Endothelial cell of umbilical vein (primary cell): ENCODE data around the gene CXCL14. TPM values are rescaled to one million over a fixed set of nuclear protein-coding genes. Genes with fewer than 3 reads are reported as not detected.

Experiments
- BruUV-seq: library from RNA; stranded (reverse); fragments of 400-500 nt; replicated peaks from 2 replicates; lab custom pipeline; 2021; lab: Mats Ljungman, UMichigan
- CTCF ChIA-PET: fragments of 300-600, 350-600 bp; sonication (Branson Sonifier 250); formaldehyde crosslinking; loops from one replicate; lab custom pipeline; 2021; ENCODE audit warnings: antibody characterized with exemption, inconsistent platforms; lab: Charles Lee
- POLR2A ChIA-PET: fragments of 300-600, 350-600 bp; sonication (Branson Sonifier 250); formaldehyde crosslinking; loops from one replicate; lab custom pipeline; 2021; ENCODE audit warnings: antibody characterized with exemption, inconsistent platforms; lab: Charles Lee
- DNase-seq: peaks from one replicate; pipeline ENCODE4 v3.0.0-alpha.2; 2011; ENCODE audit warnings: low read depth, low spot score
- FAIRE-seq: peaks from 2 replicates; lab custom pipeline; 2011; peaks lifted over from hg19 to GRCh38; lab: Jason Lieb, UNC
- H2AFZ ChIP-seq: 2 replicates; pipeline ENCODE4 v1.6.0; 2012; ENCODE audit warnings: low read depth, low read length, control low read depth, inconsistent platforms
- H3K27ac ChIP-seq: 2 replicates; pipeline ENCODE4 v1.5.1; 2011; ENCODE audit warnings: low read depth, mild to moderate bottlenecking, control low read depth, low read length, moderate library complexity; ENCODE audit not compliant: insufficient read depth
- H3K27me3 ChIP-seq, 2 experiments: 2 replicates each; pipeline versions ENCODE4 v1.6.0 to v1.6.1; 2011; ENCODE audit warnings: low read length in 2 of 2, mixed read lengths in 1 of 2; ENCODE audit not compliant: control insufficient read depth in 2 of 2, insufficient read depth in 2 of 2
- H3K36me3 ChIP-seq, 2 experiments: 2 replicates in 1 of 2; 3 replicates in 1 of 2; pipeline ENCODE4 v1.5.1; 2011; ENCODE audit warnings: low read length in 2 of 2, mild to moderate bottlenecking in 1 of 2, moderate library complexity in 1 of 2; ENCODE audit not compliant: control insufficient read depth in 2 of 2, insufficient read depth in 2 of 2; ENCODE audit errors: extremely low read depth in 1 of 2
- H3K4me1 ChIP-seq: 3 replicates; pipeline ENCODE4 v1.5.1; 2011; ENCODE audit warnings: mild to moderate bottlenecking, low read length; ENCODE audit not compliant: control insufficient read depth, insufficient read depth; ENCODE audit errors: extremely low read depth
- H3K4me2 ChIP-seq: 2 replicates; pipeline ENCODE4 v1.6.1; 2011; ENCODE audit warnings: low read length, control low read depth, mixed read lengths; ENCODE audit not compliant: insufficient read depth
- H3K4me3 ChIP-seq, 3 experiments: fragments of 200-600 bp in 1 of 3; sonication (generic), shearing (Covaris generic) in 1 of 3; replicated peaks in 1 of 3; 2 replicates each; pipeline ENCODE4 v1.5.1; 2011 to 2016; ENCODE audit warnings: control low read depth in 3 of 3, low read length in 3 of 3, mild to moderate bottlenecking in 2 of 3, inconsistent platforms in 1 of 3, low read depth in 1 of 3, moderate library complexity in 1 of 3; ENCODE audit not compliant: insufficient read depth in 1 of 3
- H3K79me2 ChIP-seq: 2 replicates; pipeline ENCODE4 v1.6.0; 2012; ENCODE audit warnings: low read length, inconsistent platforms; ENCODE audit not compliant: control insufficient read depth, insufficient read depth
- H3K9ac ChIP-seq: replicated peaks from 2 replicates; pipeline ENCODE3; 2011; ENCODE audit warnings: low read length, control low read depth; ENCODE audit not compliant: insufficient read depth; ENCODE audit errors: extremely low read depth
- H3K9me1 ChIP-seq: replicated peaks from 3 replicates; pipeline ENCODE4 v1.6.0; 2011; ENCODE audit warnings: mild to moderate bottlenecking, low read length; ENCODE audit not compliant: control insufficient read depth, insufficient read depth; ENCODE audit errors: extremely low read depth
- H3K9me3 ChIP-seq: replicated peaks from 2 replicates; pipeline ENCODE4 v1.5.1; 2012; ENCODE audit warnings: low read length, inconsistent platforms; ENCODE audit not compliant: control insufficient read depth, insufficient read depth
- H4K20me1 ChIP-seq: replicated peaks from 2 replicates; pipeline ENCODE3; 2011; ENCODE audit warnings: mild to moderate bottlenecking, low read length; ENCODE audit not compliant: control insufficient read depth, insufficient read depth; ENCODE audit errors: extremely low read depth
- CTCF ChIP-seq, 2 donors: IDR thresholded peaks; 1 replicate in 1 of 2; 2 replicates in 1 of 2; pipeline ENCODE4 v1.5.1; 2011; ENCODE audit warnings: low read length in 2 of 2, mild to moderate bottlenecking in 2 of 2, moderate library complexity in 2 of 2, control low read depth in 1 of 2, inconsistent platforms in 1 of 2, low read depth in 1 of 2; ENCODE audit not compliant: insufficient read depth in 1 of 2; ENCODE audit errors: extremely low read depth in 1 of 2
- EZH2 ChIP-seq: IDR thresholded peaks from 2 replicates; pipeline ENCODE4 v1.6.1; 2012; ENCODE audit warnings: borderline replicate concordance, low read depth, mild to moderate bottlenecking, moderate library complexity, low read length, inconsistent platforms; ENCODE audit not compliant: severe bottlenecking
- FOS ChIP-seq: IDR thresholded peaks from 2 replicates; pipeline ENCODE4 v1.6.1; 2011; ENCODE audit warnings: mild to moderate bottlenecking, low read length, moderate library complexity, borderline replicate concordance; ENCODE audit not compliant: insufficient read depth
- GATA2 ChIP-seq: IDR thresholded peaks from 2 replicates; pipeline ENCODE4 v1.7.0; 2011; ENCODE audit warnings: low read depth, mild to moderate bottlenecking, moderate library complexity, mixed read lengths, low read length; ENCODE audit not compliant: insufficient read length, insufficient read depth
- JUN ChIP-seq: IDR thresholded peaks from 2 replicates; pipeline ENCODE4 v1.6.1; 2011; ENCODE audit warnings: borderline replicate concordance, low read depth; ENCODE audit not compliant: insufficient read length, insufficient read depth
- MAX ChIP-seq: IDR thresholded peaks from 2 replicates; pipeline ENCODE4 v1.6.1; 2011; ENCODE audit not compliant: insufficient read depth, insufficient read length
- MYC ChIP-seq: IDR thresholded peaks from one replicate; pipeline ENCODE4 v1.6.1; 2011; ENCODE audit warnings: mild to moderate bottlenecking, low read depth, low read length
- POLR2A ChIP-seq: IDR thresholded peaks from 2 replicates; pipeline ENCODE4 v1.6.1; 2012; ENCODE audit warnings: low read depth, mild to moderate bottlenecking, control low read depth, low read length
- POLR2AphosphoS5 ChIP-seq: IDR thresholded peaks from 2 replicates; pipeline ENCODE4 v1.6.1; 2012; ENCODE audit warnings: low read depth, mild to moderate bottlenecking, control low read depth, low read length, moderate library complexity; ENCODE audit not compliant: insufficient read depth
- dilution Hi-C: fragments of 300-500 bp; cut with MboI; formaldehyde crosslinking; loops from one replicate; pipeline ENCODE4 v1.15.0; 2019; ENCODE audit warnings: low sequenced_read_pairs; ENCODE audit not compliant: extremely low pct_ligation_motif_present
- intact Hi-C: fragments of 100-400 bp; cut with micrococcal nuclease; formaldehyde crosslinking; loops from one replicate; pipeline ENCODE4 v1.10.0; 2022
- polyA plus RNA-seq, 4 experiments: library from polyadenylated mRNA; depleted of rRNA in 3 of 4; stranded (reverse) in 3 of 4; unstranded in 1 of 4; fragments of >200 nt; gene quantifications; 2 replicates each; pipeline versions ENCODE4 v1.2.1 to v1.2.3, GENCODE V29; 2011 to 2012; ENCODE audit warnings: missing spikeins in 1 of 4
- total RNA-seq: library from RNA; stranded (reverse); gene quantifications from 2 replicates; pipeline ENCODE4 v1.2.3, GENCODE V29; 2021

The CXCL14 gene
- total and polyA plus RNA-seq, 2 donors (not counting 3 experiments of a cell fraction or from before 2014, with no cell fraction given), result not detected

GRCh38 chr5:135541807-135542502 lies 36.8 kb downstream of the CXCL14 start:
- CTCF ChIA-PET, result interaction anchor here (0.9 to 4.1 kb wide), 5 partner anchors 9 to 76 kb away, joined by 3 to 30 read pairs (median 13); no protein-coding TSS in a partner anchor
- H4K20me1 ChIP-seq, result no peaks in the 10 kb centered on the region
- no peaks in the 10 kb centered on the region for H3K9me3 ChIP-seq
- BruUV-seq, result no TSS peak
- H3K9me1 ChIP-seq, result no peaks in the 10 kb centered on the region
- DNase-seq (no peak), FAIRE-seq (no peak)
- no peak for TF ChIP-seq EZH2
- TF ChIP-seq POLR2AphosphoS5, result no peak
- TF ChIP-seq CTCF (IDR thresholded peaks at IDR 0.05; ENCODE audit: extremely low read depth in 1 of 2, insufficient read depth in 1 of 2, low read depth in 1 of 2, low read length in 2 of 2), result no peak
- no peak for TF ChIP-seq MYC
- TF ChIP-seq JUN, result no peak
- no peak for TF ChIP-seq MAX
- TF ChIP-seq FOS, result no peak
- no peak for TF ChIP-seq POLR2A
- no peak for TF ChIP-seq GATA2
- H3K4me1 ChIP-seq, result peaks cover 6% of the 10 kb centered on the region
- H3K27ac ChIP-seq, result no peak overlapping the region
- H3K4me2 ChIP-seq, result no peak overlapping the region
- no peak overlapping the region for H2AFZ ChIP-seq
- H3K36me3 ChIP-seq, result no peaks in the 10 kb centered on the region
- H3K4me3 ChIP-seq, result no peak overlapping the region
- H3K27me3 ChIP-seq, result peaks cover 86 to 96% of the 10 kb centered on the region in 2 experiments
- H3K79me2 ChIP-seq, result no peaks in the 10 kb centered on the region
- no peak overlapping the region for H3K9ac ChIP-seq
- POLR2A ChIA-PET, result no interaction called here
- intact Hi-C loops (no loop called here), dilution Hi-C loops (no loop called here)
